H7 (cell line): ENCODE measurements around the gene ZKSCAN8. TPM values are rescaled to one million over a fixed set of nuclear protein-coding genes. Genes with fewer than 3 reads are reported as not detected.
"Not testable (repeated sequence)": the region's sequence is repeated elsewhere in the genome, so short reads cannot be mapped to it uniquely, and the experiment has no call there.

Source experiments
- DNase-seq: peaks from one replicate; pipeline ENCODE4 v3.0.0; 2012
- H3K27me3 ChIP-seq: 2 replicates; pipeline ENCODE4 v1.6.0; 2011; ENCODE audit warnings: mild to moderate bottlenecking, low read length; ENCODE audit not compliant: control insufficient read depth, insufficient read depth
- H3K36me3 ChIP-seq: replicated peaks from 2 replicates; pipeline ENCODE4 v1.5.1; 2011; ENCODE audit warnings: low read length; ENCODE audit not compliant: control insufficient read depth, insufficient read depth
- H3K4me3 ChIP-seq: 2 replicates; pipeline ENCODE4 v1.5.1; 2011; ENCODE audit warnings: low read depth, mild to moderate bottlenecking, control low read depth, low read length, moderate library complexity; ENCODE audit not compliant: insufficient read depth
- total RNA-seq: library from RNA; depleted of rRNA; stranded (reverse); fragments of >200 nt; shearing (Covaris generic); gene quantifications from 2 replicates; pipeline ENCODE4 v1.2.3, GENCODE V29; 2014; rRNA removed

The ZKSCAN8 gene
- 13.4 and 18.6 TPM in 2 replicates for total RNA-seq

DNA sequence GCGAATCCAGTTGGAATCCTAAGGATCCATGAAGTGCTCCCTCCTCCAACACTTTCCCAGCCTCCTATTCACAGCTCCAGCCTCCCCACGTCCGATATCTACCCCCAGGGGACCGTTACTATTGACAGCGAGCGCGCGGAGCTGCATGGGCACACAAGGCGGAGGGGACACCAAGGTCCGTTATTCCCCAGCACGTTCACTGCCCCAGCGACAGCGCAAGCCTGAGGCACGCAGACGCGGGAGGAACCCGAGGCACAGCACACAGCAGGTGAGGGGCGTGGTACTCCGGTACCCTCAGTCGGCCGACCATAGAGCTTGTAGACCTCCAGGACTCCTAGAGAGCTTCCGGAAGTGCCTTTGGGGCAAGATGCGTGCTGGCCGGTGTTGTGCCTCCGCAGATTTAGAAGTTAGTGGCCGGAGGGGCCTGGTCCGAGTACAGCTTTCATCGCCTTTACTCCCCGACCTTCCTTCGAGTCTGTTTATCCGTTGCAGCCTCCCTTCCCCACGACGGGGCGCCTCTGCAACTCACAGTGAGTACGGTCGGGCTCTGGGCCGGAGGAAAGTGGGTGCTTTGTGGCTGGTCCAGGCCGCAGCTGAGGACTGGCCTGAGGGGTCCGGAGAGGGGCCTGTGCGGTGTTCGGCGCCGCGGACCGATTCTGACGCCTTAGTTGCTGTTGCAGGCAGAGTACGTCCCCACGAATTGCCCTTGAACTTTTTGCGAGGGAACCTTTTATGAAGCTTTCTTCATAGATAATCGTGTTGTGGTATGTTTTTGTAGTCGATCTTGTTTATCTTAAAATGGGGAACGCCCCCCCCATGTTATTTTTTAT lies at the start of gene ZKSCAN8:
TSS of gene ZKSCAN8 (plus strand) at position 384 of the 830 bp plus-strand sequence. CDS start 6,525 bp downstream, outside the sequence.
- Histone ChIP-seq H3K4me3 (peak within 1 kb of the TSS; percentile 66), H3K36me3 (peaks cover 4% of the 10 kb centered on the region)
- DNase-seq, result peak; percentile 95

DNA sequence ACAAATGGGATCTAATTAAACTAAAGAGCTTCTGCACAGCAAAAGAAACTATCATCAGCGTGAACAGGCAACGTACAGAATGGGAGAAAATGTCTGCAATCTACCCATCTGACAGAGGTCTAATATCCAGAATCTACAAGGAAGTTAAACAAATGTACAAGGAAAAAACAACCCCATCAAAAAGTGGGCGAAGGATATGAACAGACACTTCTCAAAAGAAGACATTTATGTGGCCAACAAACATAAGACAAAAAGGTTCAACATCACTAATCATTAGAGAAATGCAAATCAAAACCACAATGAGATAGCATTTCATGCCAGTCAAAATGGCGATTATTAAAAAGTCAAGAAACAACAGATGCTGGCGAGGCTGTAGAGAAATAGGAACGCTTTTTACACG lies 39.5 kb upstream of the ZKSCAN8 start:
- H3K27me3 ChIP-seq, H3K36me3 ChIP-seq, DNase-seq, H3K4me3 ChIP-seq: not testable (repeated sequence)

More for the DNA sequence above, at the start of gene ZKSCAN8:
- no peaks in the 10 kb centered on the region for H3K27me3 ChIP-seq

DNA sequence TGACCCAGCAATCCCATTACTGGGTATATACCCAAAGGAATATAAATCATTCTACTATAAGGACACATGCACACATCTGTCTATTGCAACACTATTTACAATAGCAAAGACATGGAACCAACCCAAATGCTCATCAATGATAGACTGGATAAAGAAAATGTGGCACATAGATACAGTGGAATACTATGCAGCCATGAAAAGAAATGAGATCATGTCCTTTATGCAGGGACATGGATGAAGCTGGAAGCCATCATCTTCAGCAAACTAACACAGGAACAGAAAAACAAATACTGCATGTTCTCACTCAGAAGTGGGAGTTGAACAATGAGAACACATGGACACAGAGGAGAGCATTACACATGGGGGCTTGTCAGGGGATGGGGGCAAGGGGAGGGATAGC lies 39.0 kb upstream of the ZKSCAN8 start:
- not testable (repeated sequence) for H3K36me3 ChIP-seq, H3K4me3 ChIP-seq, H3K27me3 ChIP-seq, DNase-seq

DNA sequence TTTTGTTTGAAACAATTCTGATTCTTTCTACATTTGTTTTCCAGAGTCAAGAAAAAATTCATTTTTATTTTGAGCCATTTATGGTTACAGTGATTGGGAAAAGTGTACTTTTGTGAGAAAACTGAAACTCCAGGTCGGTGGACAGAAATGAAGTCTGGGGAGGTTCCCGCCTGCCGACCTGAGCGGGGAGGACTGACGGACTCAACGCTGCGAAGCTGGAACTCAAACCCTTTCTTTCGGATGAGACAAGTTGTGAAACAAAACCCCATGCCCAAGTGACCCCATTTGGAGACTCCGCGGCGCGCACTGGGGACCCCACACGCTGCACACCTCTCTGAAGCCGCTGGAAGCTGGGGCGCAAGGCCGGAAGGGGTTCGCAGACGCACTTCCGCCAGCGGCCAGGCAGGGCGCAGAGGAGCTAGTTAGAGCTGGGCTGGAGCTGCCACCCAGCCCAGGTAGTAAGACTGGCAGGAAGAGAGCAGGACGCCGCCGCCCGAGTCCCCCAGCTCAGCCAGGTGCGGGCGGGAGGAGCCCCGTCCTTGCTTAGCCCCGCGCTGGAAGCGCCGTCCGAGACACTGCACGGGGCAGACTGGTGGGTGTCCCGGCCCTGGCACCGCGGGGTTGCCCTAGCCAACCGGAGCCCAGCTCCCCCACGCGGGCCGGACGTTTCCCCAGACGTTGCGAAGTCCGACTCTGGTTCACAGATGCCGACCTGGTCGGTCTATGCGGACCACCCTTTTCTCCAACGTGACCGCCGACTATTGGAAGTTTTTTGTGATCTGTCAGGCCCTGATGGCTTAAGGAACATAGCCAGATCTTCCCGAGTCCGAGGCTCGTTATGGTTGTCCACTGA lies 37.1 kb upstream of the ZKSCAN8 start:
- Histone ChIP-seq H3K27me3 (peaks cover 7% of the 10 kb centered on the region; the same call in 1 of the 2 replicates), H3K36me3 (no peaks in the 10 kb centered on the region), H3K4me3 (peak overlapping the region; percentile 76)
- DNase-seq, result peak; percentile 91

DNA sequence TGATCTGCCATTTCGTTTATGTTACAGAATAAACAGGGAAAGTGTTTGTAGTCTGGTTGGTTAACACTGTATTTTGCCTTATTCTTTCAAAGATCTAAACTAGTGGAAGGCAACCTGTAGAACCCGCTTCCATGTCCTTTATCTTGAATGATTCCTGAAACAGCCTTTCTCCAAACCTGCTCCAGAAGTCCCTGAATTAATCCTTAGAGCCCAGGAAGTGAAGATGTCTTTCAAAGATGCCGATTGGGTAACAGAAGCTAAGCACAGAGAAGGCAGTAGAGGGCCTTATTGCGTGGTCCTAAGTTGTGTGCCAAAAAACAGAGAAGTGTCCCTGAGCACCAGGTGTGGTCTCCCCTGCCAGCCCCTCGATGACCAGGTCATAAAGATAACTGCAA lies 36.4 kb upstream of the ZKSCAN8 start:
- peak; percentile 48 for DNase-seq
- H3K36me3 ChIP-seq, result no peaks in the 10 kb centered on the region
- H3K4me3 ChIP-seq, result peak overlapping the region; percentile 76
- peaks cover 7% of the 10 kb centered on the region; the same call in 1 of the 2 replicates for H3K27me3 ChIP-seq

DNA sequence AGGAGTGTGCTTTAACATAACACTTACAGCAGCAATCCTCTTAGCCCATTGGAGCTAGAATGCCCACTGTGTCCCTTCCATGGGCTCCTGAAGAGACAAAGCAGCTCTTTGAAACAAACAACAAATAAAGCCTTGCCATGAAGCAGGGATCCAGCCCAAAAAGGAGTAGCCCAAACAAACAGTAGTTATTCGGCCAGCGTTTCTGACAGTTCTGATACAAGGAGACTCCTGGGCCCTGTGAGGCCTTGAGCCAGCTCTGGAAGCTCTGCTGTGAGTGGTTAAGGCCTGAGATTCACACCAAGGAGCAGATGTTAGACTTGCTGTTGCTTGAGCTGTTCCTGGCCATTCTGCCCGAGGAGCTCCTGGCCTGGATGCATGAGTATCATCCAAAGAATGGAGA lies 34.2 kb upstream of the ZKSCAN8 start:
- no peak for DNase-seq
- no peak overlapping the region for H3K4me3 ChIP-seq
- H3K27me3 ChIP-seq, result peaks cover 6% of the 10 kb centered on the region
- no peaks in the 10 kb centered on the region for H3K36me3 ChIP-seq

DNA sequence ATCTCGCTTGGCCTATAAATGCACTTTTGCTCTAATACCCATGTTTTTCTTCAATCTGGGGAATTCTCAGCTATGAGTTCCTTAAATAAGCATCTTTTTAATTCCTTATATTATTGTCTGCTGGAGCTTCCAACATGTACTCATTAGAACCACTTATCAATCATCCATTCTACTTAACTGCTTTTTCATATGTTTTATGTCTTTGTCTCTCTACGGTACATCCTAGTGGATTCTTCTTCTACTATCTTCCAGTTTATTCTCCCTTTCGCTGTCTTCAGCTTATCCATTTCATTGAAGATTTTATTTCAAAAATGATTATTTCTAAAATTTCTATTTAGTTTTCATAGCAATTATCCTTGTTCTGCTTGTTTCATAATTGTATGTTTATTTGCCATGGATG lies 29.7 kb upstream of the ZKSCAN8 start:
- H3K36me3 ChIP-seq, result no peaks in the 10 kb centered on the region; the same call in 1 of the 2 replicates
- H3K4me3 ChIP-seq, result no peak overlapping the region
- peaks cover 6% of the 10 kb centered on the region for H3K27me3 ChIP-seq
- no peak for DNase-seq

DNA sequence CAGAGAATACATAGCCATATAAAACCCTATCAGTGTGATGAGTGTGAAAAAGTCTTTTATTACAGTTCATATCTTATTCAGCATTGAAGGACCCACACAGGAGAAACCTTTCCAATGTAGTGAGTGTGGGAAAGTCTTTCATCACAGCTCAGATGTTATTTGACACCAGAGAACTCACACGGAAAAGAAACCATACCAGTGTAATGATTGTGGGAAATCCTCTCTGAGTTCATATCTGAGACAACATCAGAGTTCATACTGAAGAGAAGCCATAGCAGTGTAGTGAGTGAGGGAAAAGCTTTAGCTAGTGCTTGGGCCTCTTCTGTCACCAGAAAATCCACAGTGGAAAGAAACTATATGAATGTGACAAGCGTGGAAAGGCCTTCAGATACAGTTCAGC lies 25.9 kb upstream of the ZKSCAN8 start:
- Histone ChIP-seq H3K4me3 (no peak overlapping the region), H3K36me3 (no peaks in the 10 kb centered on the region; the same call in 1 of the 2 replicates), H3K27me3 (peaks cover 4% of the 10 kb centered on the region)
- no peak for DNase-seq

DNA sequence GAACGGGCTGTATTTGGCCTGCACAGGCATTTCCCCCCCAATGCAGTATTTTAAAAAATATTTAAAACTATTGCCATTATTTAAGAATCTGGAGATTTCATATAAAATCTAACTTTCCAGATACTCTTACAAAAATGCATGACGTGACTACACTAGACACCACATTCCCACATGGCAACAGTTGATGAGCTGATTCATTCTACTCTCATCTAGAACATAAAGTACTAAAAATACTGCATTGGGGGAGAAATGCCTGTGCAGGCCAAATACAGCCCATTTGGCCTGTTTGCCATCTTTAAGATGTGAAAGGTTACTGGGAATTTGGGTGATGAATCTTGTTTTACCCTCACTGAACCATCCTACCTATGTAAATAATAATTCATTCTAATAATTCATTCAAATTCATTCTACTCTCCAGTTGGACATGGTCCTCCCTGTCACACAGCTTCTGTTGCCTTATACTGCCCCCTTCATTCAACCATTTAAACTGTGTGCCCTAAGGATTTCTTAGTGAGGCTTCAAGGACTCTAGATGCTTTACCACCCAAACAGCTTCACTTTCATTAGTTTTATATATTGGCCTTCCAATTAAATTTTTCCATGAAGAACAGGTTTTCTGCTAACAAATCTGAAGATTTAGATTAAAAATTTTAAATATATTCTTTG lies 24.2 kb upstream of the ZKSCAN8 start:
- no peak for DNase-seq

DNA sequence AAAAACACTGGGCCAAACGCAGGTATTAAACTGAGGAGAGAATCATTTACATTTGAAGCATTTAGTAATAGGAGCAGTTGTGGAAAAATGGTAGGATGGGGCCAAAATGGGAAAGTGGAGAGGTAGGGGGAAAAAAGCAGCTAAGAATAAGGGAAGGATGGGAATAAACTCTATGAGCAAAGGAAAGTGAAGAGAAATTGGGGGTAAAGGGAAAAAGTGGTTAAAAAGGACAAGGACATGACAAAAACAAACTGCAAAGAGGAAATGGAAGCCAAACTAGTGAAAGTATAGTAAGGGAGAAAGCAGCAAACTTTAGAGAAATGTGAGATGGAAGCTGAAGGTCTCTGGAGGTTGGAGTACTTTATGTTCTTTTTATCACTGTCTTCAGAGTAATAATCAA lies 23.5 kb upstream of the ZKSCAN8 start:
- H3K4me3 ChIP-seq, result no peak overlapping the region
- DNase-seq, result no peak
- no peaks in the 10 kb centered on the region; the same call in 1 of the 2 replicates for H3K36me3 ChIP-seq
- H3K27me3 ChIP-seq, result no peaks in the 10 kb centered on the region

More for the DNA sequence above, 24.2 kb upstream of the ZKSCAN8 start:
- Histone ChIP-seq H3K27me3 (peaks cover 2% of the 10 kb centered on the region), H3K4me3 (no peak overlapping the region), H3K36me3 (no peaks in the 10 kb centered on the region; the same call in 1 of the 2 replicates)

DNA sequence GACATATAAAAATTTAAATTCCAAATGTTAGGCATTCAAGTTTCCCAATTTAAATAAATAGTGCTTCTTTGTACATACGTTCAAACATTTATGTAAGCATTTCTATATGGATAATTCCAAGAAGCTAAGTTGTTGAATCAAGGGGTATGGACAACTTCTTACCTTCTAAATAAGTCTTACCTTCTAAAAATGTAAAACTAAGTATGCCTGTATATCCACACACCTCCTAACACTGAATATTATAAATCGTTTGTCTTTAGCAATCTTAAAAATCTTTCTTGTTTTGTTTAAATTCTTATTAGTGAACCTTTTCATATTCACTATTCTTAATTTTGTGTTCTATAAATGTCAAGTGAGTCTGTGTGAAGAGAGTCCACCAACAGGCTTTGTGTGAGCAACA lies 19.8 kb upstream of the ZKSCAN8 start:
- Histone ChIP-seq H3K4me3 (no peak overlapping the region), H3K27me3 (no peaks in the 10 kb centered on the region), H3K36me3 (peaks cover 3% of the 10 kb centered on the region; the same call in 1 of the 2 replicates)
- DNase-seq, result no peak

DNA sequence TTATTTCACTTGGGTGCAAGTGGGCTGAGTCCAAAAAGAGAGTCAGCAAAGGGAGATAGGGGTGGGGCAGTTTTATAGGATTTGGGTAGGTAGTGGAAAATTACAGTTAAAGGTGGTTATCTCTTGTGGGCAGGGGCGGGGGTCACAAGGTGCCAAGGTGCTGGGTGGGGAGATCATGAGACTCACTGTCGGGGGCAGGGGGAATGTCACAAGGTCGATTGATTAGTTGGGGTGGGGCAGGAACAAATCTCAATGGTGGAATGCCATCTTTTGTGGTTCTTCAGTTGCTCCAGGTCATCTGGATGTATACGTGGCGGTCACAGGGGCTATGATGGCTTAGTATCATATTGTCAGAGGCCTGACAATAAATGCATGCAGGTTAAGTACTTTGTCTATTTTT lies 19.4 kb upstream of the ZKSCAN8 start:
- not testable (repeated sequence) for H3K4me3 ChIP-seq, DNase-seq, H3K27me3 ChIP-seq, H3K36me3 ChIP-seq

DNA sequence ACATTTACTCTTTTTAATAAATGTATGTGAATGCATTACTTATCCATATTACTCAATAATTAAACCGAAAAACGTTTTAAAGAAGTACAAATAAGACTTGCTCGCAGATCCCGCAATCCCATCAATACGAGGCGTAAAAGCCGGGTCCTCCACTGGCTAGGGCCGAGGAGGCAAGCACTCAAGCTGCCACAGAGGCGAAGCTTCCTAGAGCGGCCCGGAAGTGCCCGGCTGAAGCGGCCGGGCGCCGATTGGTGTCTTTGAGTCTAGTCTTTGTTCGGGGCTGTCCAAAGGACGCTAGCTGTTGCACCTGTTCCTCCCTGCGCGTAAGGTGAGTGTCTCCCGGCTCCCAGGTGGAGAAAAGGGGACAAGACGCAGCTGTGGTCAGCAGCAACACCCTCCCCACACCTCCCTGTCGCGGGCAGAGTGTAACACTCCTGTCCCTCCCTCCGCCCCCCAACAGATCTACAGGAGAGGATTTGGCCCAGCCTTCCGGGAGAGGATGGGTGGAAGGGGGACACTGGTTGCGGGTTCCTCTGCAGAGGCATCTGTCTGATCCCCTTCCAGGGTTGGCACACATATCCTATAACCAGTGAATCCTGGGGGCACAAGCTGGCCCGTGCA lies 17.2 kb upstream of the ZKSCAN8 start, which contains the start of gene ZSCAN16:
TSS of gene ZSCAN16 (plus strand) at position 260 of the 621 bp plus-strand sequence. CDS start 835 bp downstream, outside the sequence.
- peak; percentile 79 for DNase-seq
- Histone ChIP-seq H3K4me3 (peak within 1 kb of the TSS; percentile 81), H3K36me3 (peaks cover 11% of the 10 kb centered on the region), H3K27me3 (no peaks in the 10 kb centered on the region)

DNA sequence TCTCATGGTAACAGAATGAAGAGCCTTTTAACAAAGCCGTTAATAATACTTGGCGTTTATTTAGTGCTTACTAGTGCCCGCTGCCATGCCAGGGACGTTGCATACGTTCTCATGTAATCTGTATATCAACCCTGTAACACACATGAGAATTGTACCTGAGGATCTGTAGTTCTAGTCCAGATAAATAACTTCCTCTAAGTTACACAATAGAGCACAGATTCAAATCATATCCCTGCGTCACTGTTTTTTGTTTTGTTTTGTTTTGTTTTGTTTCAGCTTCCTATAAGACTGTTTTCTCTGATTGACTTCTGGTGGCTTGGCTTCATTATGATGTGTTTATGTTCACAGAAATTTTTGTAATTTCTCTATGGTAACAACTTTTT lies 16.7 kb upstream of the ZKSCAN8 start:
- H3K36me3 ChIP-seq, result peaks cover 11% of the 10 kb centered on the region
- peak overlapping the region; percentile 81 for H3K4me3 ChIP-seq
- no peak for DNase-seq

More for the DNA sequence above, 16.7 kb upstream of the ZKSCAN8 start:
- H3K27me3 ChIP-seq, result no peaks in the 10 kb centered on the region
